Retinal pigment epithelial cell (primary cell): ENCODE measurements around the gene KTN1.
A peak's percentile ranks its signal among the peaks of the same experiment; 100 is the strongest.

Experiments used
- DNase-seq: peaks from one replicate; pipeline ENCODE4 v3.0.0-alpha.2; 2010; ENCODE audit warnings: low read depth
- H3K4me3 ChIP-seq: 2 replicates; pipeline ENCODE4 v1.5.1; 2011; ENCODE audit warnings: mild to moderate bottlenecking, low read length, control low read depth, moderate library complexity
- TF ChIP-seq, protein P1 (sequence below): conservative IDR thresholded peaks from 2 replicates; pipeline ENCODE4 v1.5.1; 2011; ENCODE audit warnings: low read depth, low read length, control low read depth, inconsistent platforms

KTN1 gene

DNA sequence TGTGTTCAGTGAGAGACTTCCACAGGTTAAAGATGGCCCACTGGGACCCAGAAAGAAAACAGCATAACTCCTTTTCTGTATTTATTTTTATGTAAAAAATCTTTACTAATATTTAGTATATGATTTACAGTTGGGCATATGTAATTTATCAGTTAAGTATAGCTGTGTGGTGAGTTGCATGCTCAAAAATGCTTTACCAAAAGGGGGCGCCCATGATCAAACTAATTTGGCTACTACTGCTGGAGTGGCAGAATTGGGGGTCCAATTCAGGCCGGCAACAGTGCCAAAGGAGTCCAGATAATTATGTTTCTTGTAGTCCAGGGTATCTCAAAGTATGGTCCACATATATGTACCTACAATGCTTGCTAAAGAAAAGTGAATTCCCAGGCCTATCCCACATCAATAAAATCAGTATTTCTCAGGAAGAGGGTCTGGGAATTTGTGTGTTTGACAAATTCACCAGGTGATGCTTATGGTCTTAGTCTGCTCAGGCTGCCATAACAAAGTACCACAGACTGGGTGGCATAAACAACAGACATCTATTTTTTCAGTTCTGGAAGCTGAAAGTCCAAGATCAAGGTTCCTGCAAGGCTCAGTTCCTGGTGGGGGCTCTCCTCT lies 152.0 kb downstream of the KTN1 start:
- TF ChIP-seq, protein P1, sequence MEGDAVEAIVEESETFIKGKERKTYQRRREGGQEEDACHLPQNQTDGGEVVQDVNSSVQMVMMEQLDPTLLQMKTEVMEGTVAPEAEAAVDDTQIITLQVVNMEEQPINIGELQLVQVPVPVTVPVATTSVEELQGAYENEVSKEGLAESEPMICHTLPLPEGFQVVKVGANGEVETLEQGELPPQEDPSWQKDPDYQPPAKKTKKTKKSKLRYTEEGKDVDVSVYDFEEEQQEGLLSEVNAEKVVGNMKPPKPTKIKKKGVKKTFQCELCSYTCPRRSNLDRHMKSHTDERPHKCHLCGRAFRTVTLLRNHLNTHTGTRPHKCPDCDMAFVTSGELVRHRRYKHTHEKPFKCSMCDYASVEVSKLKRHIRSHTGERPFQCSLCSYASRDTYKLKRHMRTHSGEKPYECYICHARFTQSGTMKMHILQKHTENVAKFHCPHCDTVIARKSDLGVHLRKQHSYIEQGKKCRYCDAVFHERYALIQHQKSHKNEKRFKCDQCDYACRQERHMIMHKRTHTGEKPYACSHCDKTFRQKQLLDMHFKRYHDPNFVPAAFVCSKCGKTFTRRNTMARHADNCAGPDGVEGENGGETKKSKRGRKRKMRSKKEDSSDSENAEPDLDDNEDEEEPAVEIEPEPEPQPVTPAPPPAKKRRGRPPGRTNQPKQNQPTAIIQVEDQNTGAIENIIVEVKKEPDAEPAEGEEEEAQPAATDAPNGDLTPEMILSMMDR = peak; percentile 55
- H3K4me3 ChIP-seq = no peak overlapping the region
- no peak for DNase-seq

DNA sequence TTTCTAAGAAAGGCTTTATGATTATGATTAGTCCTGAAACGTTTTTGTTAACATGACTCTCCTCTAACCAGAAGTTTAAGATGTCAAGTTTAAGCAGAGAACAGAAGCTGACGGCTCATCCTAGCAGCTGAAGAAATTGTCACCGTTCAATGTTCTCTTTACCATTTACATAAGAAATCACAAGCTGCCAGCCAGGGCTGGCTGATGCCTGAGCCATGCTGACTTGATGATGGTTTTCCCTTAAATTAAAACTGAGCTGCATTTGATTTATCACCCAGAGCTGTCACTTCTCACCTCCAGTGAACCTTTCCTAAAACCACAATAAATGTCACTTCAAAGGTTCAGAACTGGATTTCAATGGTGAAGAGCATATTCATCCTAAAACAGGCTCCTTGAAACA lies 153.6 kb downstream of the KTN1 start:
- TF ChIP-seq, protein P1 = no peak
- DNase-seq = no peak
- no peak overlapping the region for H3K4me3 ChIP-seq
